Memory B cell (primary cell): ENCODE results near the gene GLYR1.

Experiments
- ATAC-seq: fragments of 150-1000 bp; cut with Tn5 transposase; 2 replicates; pipeline ENCODE4 v1.10.0; 2021; ENCODE audit warnings: low read depth, mild to moderate bottlenecking, moderate library complexity
- DNase-seq, 2 donors: peaks; one replicate each; pipeline ENCODE4 v3.0.0; 2022; ENCODE audit warnings: low spot score in 2 of 2
- H3K27ac Mint-ChIP-seq: one replicate; pipeline ENCODE4 v1.8.0; 2022; ENCODE audit warnings: mild to moderate bottlenecking, moderate library complexity, mixed read lengths
- H3K27me3 Mint-ChIP-seq: one replicate; pipeline ENCODE4 v1.8.0; 2022; ENCODE audit warnings: mixed read lengths
- H3K36me3 Mint-ChIP-seq: one replicate; pipeline ENCODE4 v1.8.0; 2022; ENCODE audit warnings: mild to moderate bottlenecking, mixed read lengths
- H3K4me1 Mint-ChIP-seq: one replicate; pipeline ENCODE4 v1.8.0; 2022; ENCODE audit warnings: mixed read lengths
- H3K4me3 Mint-ChIP-seq: one replicate; pipeline ENCODE4 v1.8.0; 2022; ENCODE audit warnings: mild to moderate bottlenecking, moderate library complexity, mixed read lengths
- H3K9me3 Mint-ChIP-seq: one replicate; pipeline ENCODE4 v1.8.0; 2022; ENCODE audit warnings: mixed read lengths

Gene GLYR1

GRCh38 chr16:4825196-4825595 is 21.9 kb downstream of the GLYR1 start:
- no peaks in the 10 kb centered on the region for H3K27me3 Mint-ChIP-seq
- no peaks in the 10 kb centered on the region for H3K9me3 Mint-ChIP-seq
- H3K4me3 Mint-ChIP-seq: no peak overlapping the region
- DNase-seq: no peak
- no peak for ATAC-seq
- no peaks in the 10 kb centered on the region for H3K4me1 Mint-ChIP-seq
- H3K36me3 Mint-ChIP-seq: peaks cover 31% of the 10 kb centered on the region
- no peak overlapping the region for H3K27ac Mint-ChIP-seq

- Mint-ChIP-seq H3K4me1 (no peaks in the 10 kb centered on the region), H3K27ac (no peak overlapping the region), H3K4me3 (no peak overlapping the region), H3K36me3 (peaks cover 35% of the 10 kb centered on the region), H3K27me3 (no peaks in the 10 kb centered on the region), H3K9me3 (no peaks in the 10 kb centered on the region)
- no peak for ATAC-seq
- no peak for DNase-seq
Measured at GRCh38 chr16:4820652-4821051, 26.4 kb downstream of the GLYR1 start.

DNA sequence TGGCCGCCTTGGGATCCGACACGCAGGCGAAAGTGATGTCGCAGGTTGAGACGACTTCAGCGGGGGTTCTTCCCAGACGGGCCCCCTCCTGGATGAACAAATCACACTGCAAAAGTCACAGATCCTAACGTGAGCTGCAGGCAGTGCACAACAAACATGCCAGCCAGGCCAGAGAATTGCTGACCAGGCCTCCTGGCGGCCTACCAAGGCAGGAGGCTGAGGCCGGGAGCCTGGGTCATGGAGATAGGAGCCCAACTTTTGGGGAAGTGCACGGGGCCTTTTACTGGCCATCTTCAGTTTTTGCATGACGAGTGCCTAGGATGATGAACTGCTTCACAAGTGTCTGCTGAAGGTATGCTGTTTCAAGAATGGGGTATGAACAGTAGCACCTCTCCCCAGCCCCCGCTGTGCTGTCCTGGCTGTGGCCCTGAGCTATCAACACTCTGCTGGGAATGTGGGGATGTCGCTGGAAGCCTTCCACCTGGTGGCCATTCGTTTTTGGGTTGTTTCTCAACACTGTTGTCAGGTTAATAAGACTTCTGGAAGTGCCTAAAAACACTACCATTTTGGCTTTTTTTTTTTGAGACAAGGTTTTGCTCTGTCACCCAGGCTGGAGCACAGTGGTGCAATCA is 32.4 kb downstream of the GLYR1 start:
- no peaks in the 10 kb centered on the region for H3K27me3 Mint-ChIP-seq
- no peaks in the 10 kb centered on the region for H3K4me1 Mint-ChIP-seq
- ATAC-seq: no peak
- no peak overlapping the region for H3K4me3 Mint-ChIP-seq
- peaks cover 32% of the 10 kb centered on the region for H3K36me3 Mint-ChIP-seq
- no peaks in the 10 kb centered on the region for H3K9me3 Mint-ChIP-seq
- H3K27ac Mint-ChIP-seq: peak overlapping the region; percentile 14
- no peak for DNase-seq

GRCh38 chr16:4814046-4814445 is 33.0 kb downstream of the GLYR1 start:
- H3K36me3 Mint-ChIP-seq: peaks cover 30% of the 10 kb centered on the region
- H3K4me3 Mint-ChIP-seq: no peak overlapping the region
- DNase-seq (no peak), ATAC-seq (no peak)
- no peaks in the 10 kb centered on the region for H3K27me3 Mint-ChIP-seq
- no peaks in the 10 kb centered on the region for H3K4me1 Mint-ChIP-seq
- no peaks in the 10 kb centered on the region for H3K9me3 Mint-ChIP-seq
- no peak overlapping the region for H3K27ac Mint-ChIP-seq

GRCh38 chr16:4813251-4814003 is 33.7 kb downstream of the GLYR1 start:
- Mint-ChIP-seq H3K27me3 (no peaks in the 10 kb centered on the region), H3K36me3 (peaks cover 26% of the 10 kb centered on the region), H3K4me3 (no peak overlapping the region), H3K27ac (no peak overlapping the region), H3K4me1 (no peaks in the 10 kb centered on the region), H3K9me3 (no peaks in the 10 kb centered on the region)
- ATAC-seq: no peak
- DNase-seq: no peak

DNA sequence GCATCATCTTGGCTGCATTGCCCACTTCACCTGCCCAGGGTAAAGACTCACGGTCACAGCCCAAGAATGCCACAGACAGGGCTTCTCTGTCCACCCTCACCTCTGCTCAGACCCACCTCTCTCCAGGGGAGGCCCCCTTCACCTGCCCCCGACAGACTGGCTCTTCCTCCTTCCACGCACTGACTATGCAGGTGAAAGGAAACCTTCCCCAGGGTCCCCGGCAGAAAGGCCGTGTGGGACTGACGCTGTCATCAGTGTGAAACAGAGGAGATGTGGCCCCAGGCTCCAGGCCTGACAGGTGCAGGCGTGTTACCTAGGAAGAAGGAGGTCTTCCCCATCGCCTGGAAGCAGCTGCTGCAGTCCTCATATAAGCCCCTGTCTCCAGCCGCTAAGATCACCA is 35.3 kb downstream of the GLYR1 start:
- peaks cover 28% of the 10 kb centered on the region for H3K36me3 Mint-ChIP-seq
- no peaks in the 10 kb centered on the region for H3K27me3 Mint-ChIP-seq
- H3K4me3 Mint-ChIP-seq: no peak overlapping the region
- no peak overlapping the region for H3K27ac Mint-ChIP-seq
- DNase-seq (no peak), ATAC-seq (no peak)
- no peaks in the 10 kb centered on the region for H3K9me3 Mint-ChIP-seq
- no peaks in the 10 kb centered on the region for H3K4me1 Mint-ChIP-seq

DNA sequence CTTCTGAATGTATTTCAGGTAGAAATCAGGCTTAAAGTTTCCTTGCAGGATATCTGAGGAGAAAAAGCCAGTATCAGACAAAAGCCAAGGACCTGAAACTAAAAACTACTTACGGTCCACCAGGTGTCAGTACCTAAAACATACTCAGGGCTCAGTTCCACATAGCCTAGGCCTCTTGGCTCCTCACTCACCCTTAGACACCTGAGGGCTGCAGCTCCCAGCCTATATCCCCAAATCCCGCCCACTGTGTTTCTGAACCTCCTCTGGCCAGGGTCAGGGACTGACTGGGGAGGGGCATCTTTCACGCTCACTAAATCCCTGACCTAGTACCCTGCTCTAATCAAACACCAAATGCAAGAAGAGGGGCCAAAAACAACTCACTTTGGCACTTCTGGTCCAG is 35.8 kb downstream of the GLYR1 start:
- Mint-ChIP-seq H3K27me3 (no peaks in the 10 kb centered on the region), H3K9me3 (no peaks in the 10 kb centered on the region), H3K27ac (no peak overlapping the region), H3K4me3 (no peak overlapping the region), H3K4me1 (no peaks in the 10 kb centered on the region), H3K36me3 (peaks cover 25% of the 10 kb centered on the region)
- no peak for ATAC-seq
- no peak for DNase-seq

GRCh38 chr16:4806280-4806679 is 40.8 kb downstream of the GLYR1 start:
- Mint-ChIP-seq H3K4me3 (no peak overlapping the region), H3K27me3 (no peaks in the 10 kb centered on the region), H3K9me3 (no peaks in the 10 kb centered on the region), H3K4me1 (peaks cover 2% of the 10 kb centered on the region), H3K27ac (no peak overlapping the region), H3K36me3 (peaks cover 9% of the 10 kb centered on the region)
- no peak for DNase-seq
- ATAC-seq: no peak

DNA sequence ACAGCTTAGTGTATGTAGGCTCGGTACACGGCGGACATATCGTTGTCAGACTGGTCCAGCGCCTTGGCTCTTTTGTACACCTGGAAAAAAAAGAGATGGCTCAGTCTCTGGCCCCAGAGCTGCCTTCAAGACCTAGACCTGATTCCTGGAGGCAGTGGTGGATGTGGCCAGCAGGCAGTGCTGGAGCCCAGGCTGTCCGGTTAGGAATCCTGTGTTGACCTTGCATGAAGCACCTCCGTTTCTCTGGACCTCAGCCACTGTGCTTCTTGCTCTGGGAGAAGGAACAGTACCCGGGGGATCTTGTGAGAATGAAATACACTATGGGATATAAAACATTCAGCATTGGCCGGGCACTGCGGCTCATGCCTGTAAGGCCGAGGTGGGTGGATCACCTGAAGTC is 41.9 kb downstream of the GLYR1 start:
- H3K36me3 Mint-ChIP-seq: peaks cover 7% of the 10 kb centered on the region
- DNase-seq (no peak), ATAC-seq (no peak)
- H3K9me3 Mint-ChIP-seq: no peaks in the 10 kb centered on the region
- no peak overlapping the region for H3K4me3 Mint-ChIP-seq
- H3K27ac Mint-ChIP-seq: no peak overlapping the region
- no peaks in the 10 kb centered on the region for H3K27me3 Mint-ChIP-seq
- peaks cover 8% of the 10 kb centered on the region for H3K4me1 Mint-ChIP-seq

- Mint-ChIP-seq H3K27me3 (no peaks in the 10 kb centered on the region), H3K36me3 (peaks cover 7% of the 10 kb centered on the region), H3K4me1 (peaks cover 8% of the 10 kb centered on the region), H3K4me3 (no peak overlapping the region), H3K27ac (no peak overlapping the region), H3K9me3 (no peaks in the 10 kb centered on the region)
- ATAC-seq (no peak), DNase-seq (no peak)
Measured at GRCh38 chr16:4803898-4804762, 43.0 kb downstream of the GLYR1 start.

DNA sequence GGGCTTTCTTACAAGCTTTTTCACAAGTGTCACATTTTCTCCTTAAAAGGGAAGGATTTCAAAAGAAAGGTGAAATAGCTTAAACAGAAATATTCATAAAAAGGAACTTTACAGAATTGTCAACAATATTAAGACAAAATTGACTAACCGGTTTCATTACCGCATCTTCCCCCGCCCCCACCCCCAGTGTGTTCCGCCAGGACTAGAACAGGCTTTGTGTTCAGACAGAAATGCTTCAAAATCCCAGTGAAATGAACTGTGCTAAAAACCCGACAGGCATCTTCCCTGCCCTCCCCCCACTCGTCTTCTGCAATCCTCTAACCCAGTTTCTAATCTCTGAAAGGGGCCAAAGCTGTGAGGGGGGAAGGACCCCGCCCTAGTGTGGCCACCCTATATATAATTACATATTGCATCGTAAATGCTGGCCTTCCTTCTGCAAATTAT is 43.7 kb downstream of the GLYR1 start:
- ATAC-seq (no peak), DNase-seq (no peak)
- peaks cover 7% of the 10 kb centered on the region for H3K36me3 Mint-ChIP-seq
- no peak overlapping the region for H3K27ac Mint-ChIP-seq
- no peaks in the 10 kb centered on the region for H3K27me3 Mint-ChIP-seq
- H3K4me1 Mint-ChIP-seq: peaks cover 8% of the 10 kb centered on the region
- H3K9me3 Mint-ChIP-seq: no peaks in the 10 kb centered on the region
- H3K4me3 Mint-ChIP-seq: peak overlapping the region; percentile 85

DNA sequence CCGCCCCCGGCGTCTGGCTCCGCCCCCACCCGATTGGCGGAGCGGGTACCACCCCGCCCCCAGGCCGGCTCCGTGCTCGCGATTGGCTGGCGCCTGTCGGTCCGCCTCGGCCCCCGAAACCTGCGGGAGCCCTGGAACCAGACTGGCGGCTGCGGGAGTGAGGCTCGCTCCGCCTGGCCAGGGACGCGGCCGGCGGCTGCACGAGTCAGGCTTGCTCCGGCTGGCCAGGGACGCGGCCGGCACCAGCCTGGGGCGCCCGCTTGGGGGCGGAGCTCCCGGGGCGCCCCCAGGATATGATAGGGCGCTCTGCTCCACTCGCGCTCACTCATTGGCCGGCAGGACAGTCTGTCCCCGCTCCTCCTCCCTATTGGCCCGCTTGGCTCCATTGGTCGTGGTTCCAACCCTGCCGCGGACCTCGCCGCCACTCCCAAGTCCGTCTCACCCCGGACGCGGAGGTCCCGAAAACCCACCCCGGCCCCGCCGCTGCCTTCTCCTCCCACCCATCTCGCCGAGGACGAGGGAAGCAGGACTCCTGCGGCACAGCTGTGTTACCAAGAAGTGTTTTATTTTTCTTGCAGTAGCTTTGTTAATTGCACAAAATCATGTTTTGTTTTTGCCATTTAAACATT is 44.3 kb downstream of the GLYR1 start:
- Mint-ChIP-seq H3K4me1 (peaks cover 8% of the 10 kb centered on the region), H3K9me3 (no peaks in the 10 kb centered on the region), H3K4me3 (peak overlapping the region; percentile 85), H3K27me3 (no peaks in the 10 kb centered on the region), H3K36me3 (peaks cover 7% of the 10 kb centered on the region), H3K27ac (peak overlapping the region; percentile 85)
- DNase-seq (peak; percentile 87 to 99), ATAC-seq (peak; percentile 80)

DNA sequence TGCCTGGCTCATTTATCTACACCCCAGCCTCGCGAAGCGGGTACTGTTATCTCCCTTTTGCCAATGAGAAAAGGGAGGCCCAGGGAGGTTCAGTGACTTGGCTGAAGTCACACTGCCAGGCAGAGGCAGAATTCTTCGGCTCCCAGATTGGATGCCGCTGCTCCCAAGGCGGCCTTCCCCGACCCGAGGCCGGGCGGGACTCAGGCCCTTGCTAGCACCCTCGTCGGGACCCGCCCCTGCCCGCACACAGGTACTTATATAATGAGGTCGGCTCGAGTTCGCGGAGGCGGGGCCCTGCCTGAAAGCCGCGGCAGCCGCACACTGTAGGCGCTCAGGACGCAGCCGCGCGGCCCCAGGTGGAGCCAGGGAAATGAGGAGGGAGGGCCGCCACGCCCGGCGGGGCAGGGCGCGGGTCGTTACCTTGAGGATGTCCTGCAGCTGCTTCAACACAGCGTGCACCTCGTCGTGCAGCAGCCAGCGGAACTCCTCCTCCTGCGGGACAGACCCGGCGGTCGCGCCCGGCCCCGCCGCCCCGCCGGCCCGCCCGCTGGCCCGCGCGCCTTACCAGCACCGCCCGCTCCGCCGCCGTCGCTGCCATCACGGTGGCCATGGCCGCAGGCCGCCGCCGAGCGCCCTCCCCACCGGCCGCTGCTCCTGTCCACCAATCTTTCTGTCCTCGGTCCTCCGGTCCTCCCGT is 45.0 kb downstream of the GLYR1 start, which contains the start of gene ROGDI:
ROGDI (minus strand) TSS at position 672 of the 697 bp plus-strand sequence; CDS start at position 610, 62 bp downstream.
- H3K9me3 Mint-ChIP-seq: no peaks in the 10 kb centered on the region
- peaks cover 3% of the 10 kb centered on the region for H3K36me3 Mint-ChIP-seq
- DNase-seq (peak in 1 of 2 donors; percentile 73), ATAC-seq (peak; percentile 73)
- peak within 1 kb of the TSS; percentile 87 for H3K4me3 Mint-ChIP-seq
- H3K4me1 Mint-ChIP-seq: peaks cover 8% of the 10 kb centered on the region
- H3K27ac Mint-ChIP-seq: peak within 1 kb of the TSS; percentile 85
- no peaks in the 10 kb centered on the region for H3K27me3 Mint-ChIP-seq
